Kidney (tissue), 14 donors: ENCODE measurements around the gene LXN. TPM values are rescaled to one million over a fixed set of nuclear protein-coding genes. Genes with fewer than 3 reads are reported as not detected.

Experiments used
- DNase-seq, 5 donors: peaks; one replicate each; pipeline ENCODE4 v3.0.0-alpha.2; 2013 to 2020
- FAIRE-seq: peaks from 2 replicates; lab custom pipeline; 2012; peaks lifted over from hg19 to GRCh38; lab: Jason Lieb, UNC
- H3K27ac ChIP-seq, 2 donors: one replicate each; pipeline ENCODE4 v1.7.0; 2013; ENCODE audit warnings: low read depth in 2 of 2, low read length in 2 of 2, inconsistent platforms in 1 of 2
- H3K27me3 ChIP-seq: one replicate; pipeline ENCODE4 v1.7.1; 2013; ENCODE audit warnings: low read length, inconsistent platforms; ENCODE audit not compliant: control insufficient read depth, insufficient read depth
- H3K36me3 ChIP-seq, 3 donors: one replicate each; pipeline versions ENCODE4 v1.7.0 to v1.7.1; 2013; ENCODE audit warnings: low read length in 3 of 3, control low read depth in 1 of 3, inconsistent platforms in 1 of 3; ENCODE audit not compliant: insufficient read depth in 3 of 3, control insufficient read depth in 2 of 3
- H3K4me1 ChIP-seq, 3 donors: one replicate each; pipeline versions ENCODE4 v1.7.0 to v1.7.1; 2013; ENCODE audit warnings: low read length in 3 of 3, inconsistent platforms in 1 of 3, low read depth in 1 of 3; ENCODE audit not compliant: control insufficient read depth in 2 of 3, insufficient read depth in 2 of 3
- H3K4me3 ChIP-seq, 3 donors: one replicate each; pipeline versions ENCODE4 v1.7.0 to v1.8.1; 2013; ENCODE audit warnings: low read length in 3 of 3, control low read depth in 1 of 3, inconsistent platforms in 1 of 3
- H3K9ac ChIP-seq, 3 donors: one replicate each; pipeline versions ENCODE4 v1.7.0 to v1.7.1; 2013; ENCODE audit warnings: low read length in 3 of 3, control low read depth in 1 of 3, inconsistent platforms in 1 of 3
- H3K9me3 ChIP-seq, 3 donors: one replicate each; pipeline versions ENCODE4 v1.7.0 to v1.7.1; 2013; ENCODE audit warnings: low read length in 3 of 3, control low read depth in 1 of 3, inconsistent platforms in 1 of 3; ENCODE audit not compliant: control insufficient read depth in 2 of 3, insufficient read depth in 1 of 3
- intact Hi-C: fragments of 100-400 bp; cut with DNase I; formaldehyde crosslinking; loops from one replicate; pipeline ENCODE4 v1.11.1; 2022
- polyA plus RNA-seq: library from polyadenylated mRNA; stranded (reverse); fragments of 350-450 nt; fragmentation: Illumina TruSeq; extraction: RNeasy Lipid Tissue Mini Kit (QIAGEN cat#74804); gene quantifications from one replicate; pipeline ENCODE4 v1.2.3, GENCODE V29; 2014; ENCODE audit warnings: low read depth, low replicate concordance; ENCODE audit not compliant: insufficient read depth
- total RNA-seq: library from RNA; stranded (reverse); fragmentation: NEBNext Ultra II Directional; extraction: Animal tissue kit (Norgen Biotek cat#: 25700); gene quantifications from one replicate; pipeline ENCODE4 v1.2.1, GENCODE V29; 2021
- TF ChIP-seq, protein P1 (sequence below): IDR thresholded peaks from 3 replicates; pipeline ENCODE4 v1.5.1; 2012; ENCODE audit warnings: mild to moderate bottlenecking, moderate library complexity, borderline replicate concordance; ENCODE audit not compliant: insufficient read depth; ENCODE audit errors: extremely low read depth
- donor health status: control.
- donor health status: control.
- donor health status: control.
- donor health status: control.
- donor health status: control.
- donor health status: DM: yes; HTN: yes; CAD: no.
- donor health status: Normal renal cell carcinoma (clear cell type).

The LXN gene
- total and polyA plus RNA-seq, 2 donors from 2014 or later, result 20.6 to 21.6 TPM

DNA sequence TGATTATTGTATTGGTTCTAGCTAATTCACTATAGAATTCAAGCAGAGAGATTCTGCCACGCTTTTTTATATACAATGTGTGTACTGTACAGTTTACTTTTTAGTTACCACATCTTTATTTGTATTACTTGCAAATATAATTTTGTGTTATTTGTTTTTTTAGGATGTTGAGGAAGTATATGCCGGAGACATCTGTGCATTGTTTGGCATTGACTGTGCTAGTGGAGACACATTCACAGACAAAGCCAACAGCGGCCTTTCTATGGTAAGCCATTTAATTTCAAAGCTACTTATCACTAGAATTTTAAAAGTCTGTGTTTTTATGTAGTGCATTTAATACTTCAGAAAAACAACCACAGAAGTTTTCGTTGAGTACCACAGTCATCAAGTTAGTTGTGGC is 11.7 kb downstream of the LXN start:
- Histone ChIP-seq H3K9ac (no peak overlapping the region), H3K27ac (no peak overlapping the region), H3K4me1 (no peaks in the 10 kb centered on the region), H3K9me3 (no peaks in the 10 kb centered on the region), H3K27me3 (no peaks in the 10 kb centered on the region), H3K36me3 (peaks cover 2 to 39% (median 29%) of the 10 kb centered on the region in 3 donors), H3K4me3 (no peak overlapping the region)
- FAIRE-seq, result no peak
- intact Hi-C loops, result loop anchor here (10.0 kb wide), 1 partner anchor 134 kb away; no protein-coding TSS in a partner anchor
- TF ChIP-seq, protein P1, sequence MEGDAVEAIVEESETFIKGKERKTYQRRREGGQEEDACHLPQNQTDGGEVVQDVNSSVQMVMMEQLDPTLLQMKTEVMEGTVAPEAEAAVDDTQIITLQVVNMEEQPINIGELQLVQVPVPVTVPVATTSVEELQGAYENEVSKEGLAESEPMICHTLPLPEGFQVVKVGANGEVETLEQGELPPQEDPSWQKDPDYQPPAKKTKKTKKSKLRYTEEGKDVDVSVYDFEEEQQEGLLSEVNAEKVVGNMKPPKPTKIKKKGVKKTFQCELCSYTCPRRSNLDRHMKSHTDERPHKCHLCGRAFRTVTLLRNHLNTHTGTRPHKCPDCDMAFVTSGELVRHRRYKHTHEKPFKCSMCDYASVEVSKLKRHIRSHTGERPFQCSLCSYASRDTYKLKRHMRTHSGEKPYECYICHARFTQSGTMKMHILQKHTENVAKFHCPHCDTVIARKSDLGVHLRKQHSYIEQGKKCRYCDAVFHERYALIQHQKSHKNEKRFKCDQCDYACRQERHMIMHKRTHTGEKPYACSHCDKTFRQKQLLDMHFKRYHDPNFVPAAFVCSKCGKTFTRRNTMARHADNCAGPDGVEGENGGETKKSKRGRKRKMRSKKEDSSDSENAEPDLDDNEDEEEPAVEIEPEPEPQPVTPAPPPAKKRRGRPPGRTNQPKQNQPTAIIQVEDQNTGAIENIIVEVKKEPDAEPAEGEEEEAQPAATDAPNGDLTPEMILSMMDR, result no peak
- no peak for DNase-seq

DNA sequence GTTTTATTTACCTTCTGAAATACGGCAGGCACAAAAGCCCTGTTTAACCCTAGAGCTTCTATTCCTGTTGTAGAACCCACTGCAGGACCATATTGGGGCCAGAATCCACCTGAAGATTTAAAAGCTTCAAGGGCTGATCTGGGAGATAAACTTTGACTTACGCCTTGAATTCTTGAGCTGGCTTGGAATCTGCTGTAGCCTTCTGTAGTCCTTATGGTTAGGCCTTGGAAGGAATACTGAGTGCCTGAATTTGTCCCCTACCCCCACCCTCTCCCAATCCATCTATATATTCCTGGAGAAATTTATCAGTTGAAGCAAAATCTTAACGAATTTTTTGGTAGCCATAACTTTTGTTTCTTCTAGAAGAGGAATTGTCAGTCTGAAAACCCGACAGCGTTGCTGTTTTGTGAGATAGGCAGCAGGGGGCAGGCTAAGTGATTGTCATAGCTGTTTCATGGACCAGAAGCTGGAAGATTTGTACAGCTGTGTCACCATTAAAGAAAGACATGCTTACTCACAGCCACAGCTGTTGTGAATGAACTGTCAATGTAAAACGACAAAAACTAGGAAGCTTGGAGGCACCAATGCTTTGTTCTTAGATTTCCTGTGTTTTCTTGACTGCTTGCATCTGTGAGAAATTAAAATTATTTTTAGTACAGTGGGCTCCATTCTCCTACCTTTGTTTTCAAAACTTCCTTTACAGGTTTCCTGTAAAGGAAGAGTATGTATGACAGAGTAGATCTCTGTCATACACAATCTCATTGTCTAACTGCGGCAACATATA is 12.8 kb downstream of the LXN start:
- FAIRE-seq, result peak; percentile 82
- peaks cover 2 to 33% (median 25%) of the 10 kb centered on the region in 3 donors for H3K36me3 ChIP-seq
- no peaks in the 10 kb centered on the region for H3K4me1 ChIP-seq
- no peak overlapping the region for H3K4me3 ChIP-seq
- no peak overlapping the region for H3K9ac ChIP-seq
- DNase-seq, result peak in 3 of 5 donors; percentile 41 to 82 (median 52)
- H3K27ac ChIP-seq, result peak overlapping the region in 1 of 2 donors; percentile 28
- TF ChIP-seq, protein P1, result peak; percentile 57
- no peaks in the 10 kb centered on the region for H3K9me3 ChIP-seq
- intact Hi-C loops, result loop anchor here (10.0 kb wide), 1 partner anchor 135 kb away; no protein-coding TSS in a partner anchor
- no peaks in the 10 kb centered on the region for H3K27me3 ChIP-seq

GRCh38 chr3:158658889-158659288 is 13.6 kb downstream of the LXN start:
- no peaks in the 10 kb centered on the region for H3K9me3 ChIP-seq
- DNase-seq (no peak), FAIRE-seq (no peak)
- no peaks in the 10 kb centered on the region for H3K4me1 ChIP-seq
- peaks cover 2 to 27% (median 19%) of the 10 kb centered on the region in 3 donors for H3K36me3 ChIP-seq
- intact Hi-C loops, result no loop called here
- no peak overlapping the region for H3K4me3 ChIP-seq
- H3K27ac ChIP-seq, result no peak overlapping the region
- TF ChIP-seq, protein P1, result no peak
- H3K27me3 ChIP-seq, result no peaks in the 10 kb centered on the region
- H3K9ac ChIP-seq, result no peak overlapping the region
